GM19328 (cell line): ENCODE results near the gene SH3GL3.

Experiments used
- ATAC-seq: cut with Tn5 transposase; IDR thresholded peaks from one replicate; pipeline ENCODE4 v1.9.1; 2021; ENCODE audit warnings: mild to moderate bottlenecking, moderate library complexity; ENCODE audit not compliant: unreplicated experiment

Gene SH3GL3

DNA sequence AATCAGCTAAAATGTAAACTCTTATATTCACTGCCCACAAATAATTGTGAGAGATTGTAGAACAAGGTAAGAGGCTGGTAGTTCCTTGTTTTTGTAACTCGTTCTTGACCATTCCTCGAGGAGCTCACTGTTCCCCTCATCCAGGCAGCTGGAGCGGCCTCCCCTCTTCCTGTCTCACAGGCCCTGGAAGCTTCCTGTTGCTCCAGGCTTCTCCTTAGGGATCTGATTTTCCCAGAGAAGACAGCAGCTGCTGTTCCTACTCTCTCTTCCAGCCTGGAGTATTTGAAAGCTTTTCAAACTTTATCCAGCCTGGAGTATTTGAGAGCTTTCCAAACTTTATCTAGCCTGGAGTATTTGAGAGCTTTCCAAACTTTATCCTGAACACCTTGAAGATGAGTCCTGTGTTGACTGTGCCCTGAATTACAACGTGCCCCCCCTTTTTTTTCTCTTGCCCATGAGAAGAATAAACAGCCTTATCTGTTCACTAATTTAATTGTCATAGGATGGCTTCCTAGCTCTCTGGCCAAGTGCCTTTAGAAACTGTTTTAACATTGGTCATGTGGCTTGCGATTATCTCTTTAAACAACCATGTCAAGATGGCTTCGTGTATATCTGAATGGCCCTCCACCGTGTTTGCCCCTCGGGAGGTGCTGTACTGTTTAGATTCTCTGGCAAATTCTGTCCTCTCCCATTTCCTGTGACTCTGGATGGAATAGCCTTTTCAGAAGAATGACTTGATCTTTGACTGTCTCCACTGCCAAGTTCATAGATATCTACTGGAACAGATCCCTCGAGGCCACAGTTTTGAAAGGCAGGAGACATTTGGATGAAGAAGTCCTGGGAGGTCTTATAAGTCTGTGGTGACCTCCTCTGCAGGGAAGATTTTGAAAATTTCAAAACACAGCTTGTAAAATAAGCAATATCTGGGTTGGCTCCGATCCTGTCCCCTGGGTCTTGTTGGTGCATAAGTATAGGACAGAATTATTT lies 211.6 kb downstream of the SH3GL3 start:
- ATAC-seq: no peak

DNA sequence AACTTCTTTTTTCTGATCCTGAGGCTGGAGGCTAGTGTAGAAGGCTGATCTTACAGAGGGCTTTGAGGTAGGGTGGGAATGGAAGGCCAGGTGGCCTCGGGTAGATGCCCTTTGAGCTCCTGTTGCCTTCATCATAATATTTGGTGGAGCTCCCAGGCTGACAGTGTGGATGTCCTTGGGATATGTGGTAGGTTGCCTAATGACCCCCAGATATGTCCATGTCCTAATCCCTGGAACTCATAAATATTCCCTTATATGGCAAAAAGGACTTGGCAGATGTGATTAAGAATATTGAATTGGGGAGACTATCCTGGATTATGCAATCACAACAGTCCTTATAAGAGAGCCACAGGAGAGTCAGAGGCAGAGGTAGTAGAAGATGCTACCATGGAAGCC lies 212.3 kb downstream of the SH3GL3 start:
- no peak for ATAC-seq

DNA sequence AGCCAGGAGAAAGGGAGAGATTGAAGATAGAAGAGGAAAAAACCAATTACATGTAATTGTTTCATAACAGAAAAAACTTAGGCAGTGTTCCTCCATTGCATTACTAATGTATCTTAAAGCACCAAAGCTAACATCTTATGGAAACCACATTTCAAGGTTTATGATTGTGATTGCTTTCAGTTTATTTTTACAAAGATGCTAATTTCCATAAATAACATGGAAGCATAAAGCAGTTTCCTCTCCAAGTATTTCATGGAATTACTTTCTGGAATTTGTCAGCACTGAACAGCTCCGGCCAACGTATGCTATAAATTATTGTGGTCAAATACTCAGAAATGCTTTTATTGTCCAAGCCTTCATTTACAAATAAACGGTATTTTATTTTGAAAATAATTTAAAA lies 218.3 kb downstream of the SH3GL3 start:
- ATAC-seq: no peak
